ENCODE measurements around the gene MED10. TPM values are rescaled to one million over a fixed set of nuclear protein-coding genes. Genes with fewer than 3 reads are reported as not detected.

The MED10 gene
- total and polyA plus RNA-seq, 2 donors (not counting 3 experiments of a cell fraction or from before 2014, with no cell fraction given) = 55.6 to 56.3 TPM

DNA sequence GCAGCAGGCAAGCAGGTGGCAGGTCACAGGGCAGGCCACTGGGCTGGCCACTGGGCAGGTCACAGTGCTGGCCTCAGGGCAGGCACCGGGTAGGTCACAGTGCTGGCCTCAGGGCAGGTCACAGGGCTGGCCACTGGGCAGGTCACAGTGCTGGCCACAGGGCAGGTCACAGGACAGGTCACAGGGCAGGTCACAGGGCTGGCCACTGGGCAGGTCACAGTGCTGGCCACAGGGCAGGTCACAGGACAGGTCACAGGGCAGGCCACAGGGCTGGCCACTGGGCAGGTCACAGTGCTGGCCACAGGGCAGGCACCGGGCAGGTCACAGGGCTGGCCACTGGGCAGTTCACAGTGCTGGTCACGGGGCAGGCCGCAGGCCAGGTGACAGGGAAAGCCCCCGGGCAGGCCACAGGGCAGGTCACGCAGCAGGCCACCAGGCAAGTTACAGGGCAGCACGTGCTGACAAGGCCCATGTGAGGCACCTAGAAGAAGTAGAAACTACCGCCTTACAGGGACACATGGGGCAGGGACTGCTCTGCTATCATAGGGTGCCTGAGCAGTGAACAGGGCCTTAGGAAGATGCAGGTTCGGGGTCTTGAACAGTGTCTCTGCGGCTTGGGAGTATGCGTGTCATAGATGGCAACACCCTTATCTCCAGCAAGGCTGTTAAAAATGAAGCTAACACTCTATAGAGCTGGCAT lies 18.6 kb upstream of the MED10 start:
- ChIA-PET CTCF (no interaction called here), POLR2A (no interaction called here)
- H4K20me1 ChIP-seq (replicated peaks; ENCODE audit: control insufficient read depth, extremely low read depth, insufficient read depth, low read length) = no peaks in the 10 kb centered on the region
- peaks cover 2% of the 10 kb centered on the region in 2 experiments for H3K27me3 ChIP-seq (ENCODE audit: control insufficient read depth in 2 of 2, insufficient read depth in 2 of 2, low read length in 2 of 2)
- H3K79me2 ChIP-seq (ENCODE audit: control insufficient read depth, insufficient read depth, low read length) = no peaks in the 10 kb centered on the region
- no TSS peak for BruUV-seq (replicated peaks)
- dilution Hi-C loops (cut with MboI; ENCODE audit: extremely low pct_ligation_motif_present, low sequenced_read_pairs) = no loop called here
- no peak overlapping the region for H3K27ac ChIP-seq (ENCODE audit: insufficient read depth, low read depth, low read length)
- FAIRE-seq (no peak), DNase-seq (ENCODE audit: low read depth, low spot score) (no peak)
- H3K9ac ChIP-seq (replicated peaks; ENCODE audit: extremely low read depth, insufficient read depth, low read length) = no peak overlapping the region
- H3K9me1 ChIP-seq (replicated peaks; ENCODE audit: control insufficient read depth, extremely low read depth, insufficient read depth, low read length) = no peaks in the 10 kb centered on the region
- intact Hi-C loops (cut with micrococcal nuclease) = no loop called here
- H3K9me3 ChIP-seq (replicated peaks; ENCODE audit: control insufficient read depth, insufficient read depth, low read length) = no peaks in the 10 kb centered on the region
- no peak overlapping the region for H2AFZ ChIP-seq (ENCODE audit: low read depth, low read length)
- H3K4me1 ChIP-seq (ENCODE audit: control insufficient read depth, extremely low read depth, insufficient read depth, low read length) = no peaks in the 10 kb centered on the region
- H3K4me3 ChIP-seq (replicated peaks in 1 of 3; ENCODE audit: insufficient read depth in 1 of 3, low read depth in 1 of 3, low read length in 3 of 3) = no peak overlapping the region
- no peak overlapping the region for H3K4me2 ChIP-seq (ENCODE audit: insufficient read depth, low read length)
- no peak for TF ChIP-seq GATA2 (IDR thresholded peaks at IDR 0.05; ENCODE audit: insufficient read depth, insufficient read length, low read depth, low read length)
- TF ChIP-seq POLR2AphosphoS5 (IDR thresholded peaks at IDR 0.05; ENCODE audit: insufficient read depth, low read depth, low read length) = no peak
- TF ChIP-seq, protein P1, sequence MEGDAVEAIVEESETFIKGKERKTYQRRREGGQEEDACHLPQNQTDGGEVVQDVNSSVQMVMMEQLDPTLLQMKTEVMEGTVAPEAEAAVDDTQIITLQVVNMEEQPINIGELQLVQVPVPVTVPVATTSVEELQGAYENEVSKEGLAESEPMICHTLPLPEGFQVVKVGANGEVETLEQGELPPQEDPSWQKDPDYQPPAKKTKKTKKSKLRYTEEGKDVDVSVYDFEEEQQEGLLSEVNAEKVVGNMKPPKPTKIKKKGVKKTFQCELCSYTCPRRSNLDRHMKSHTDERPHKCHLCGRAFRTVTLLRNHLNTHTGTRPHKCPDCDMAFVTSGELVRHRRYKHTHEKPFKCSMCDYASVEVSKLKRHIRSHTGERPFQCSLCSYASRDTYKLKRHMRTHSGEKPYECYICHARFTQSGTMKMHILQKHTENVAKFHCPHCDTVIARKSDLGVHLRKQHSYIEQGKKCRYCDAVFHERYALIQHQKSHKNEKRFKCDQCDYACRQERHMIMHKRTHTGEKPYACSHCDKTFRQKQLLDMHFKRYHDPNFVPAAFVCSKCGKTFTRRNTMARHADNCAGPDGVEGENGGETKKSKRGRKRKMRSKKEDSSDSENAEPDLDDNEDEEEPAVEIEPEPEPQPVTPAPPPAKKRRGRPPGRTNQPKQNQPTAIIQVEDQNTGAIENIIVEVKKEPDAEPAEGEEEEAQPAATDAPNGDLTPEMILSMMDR (IDR thresholded peaks at IDR 0.05; ENCODE audit: extremely low read depth in 1 of 2, insufficient read depth in 1 of 2, low read depth in 1 of 2, low read length in 2 of 2) = no peak
- no peaks in the 10 kb centered on the region for H3K36me3 ChIP-seq (ENCODE audit: control insufficient read depth in 2 of 2, extremely low read depth in 1 of 2, insufficient read depth in 2 of 2, low read length in 2 of 2)

DNA sequence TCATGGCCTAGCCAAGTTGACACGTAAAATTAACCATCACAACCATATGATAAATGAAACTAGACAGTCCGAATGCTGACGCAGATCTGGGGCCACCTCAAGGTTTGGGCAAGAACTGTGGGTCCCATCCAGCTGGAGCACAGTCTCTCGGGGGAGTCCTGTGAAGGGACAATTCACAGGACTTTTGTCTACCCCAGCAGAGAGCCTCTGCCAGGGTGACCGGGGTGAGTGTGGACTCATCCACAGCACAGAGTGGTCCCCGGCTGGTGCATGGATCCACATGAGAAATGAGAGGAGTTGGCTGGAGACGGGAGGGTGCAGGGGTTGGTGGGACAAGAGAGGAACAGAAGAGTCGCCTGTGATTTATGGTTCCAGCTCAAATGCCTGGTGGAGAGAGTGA lies 17.7 kb upstream of the MED10 start:
- no peak overlapping the region for H3K4me2 ChIP-seq (ENCODE audit: insufficient read depth, low read length)
- no peaks in the 10 kb centered on the region for H3K9me3 ChIP-seq (replicated peaks; ENCODE audit: control insufficient read depth, insufficient read depth, low read length)
- ChIA-PET POLR2A (no interaction called here), CTCF (no interaction called here)
- peaks cover 2% of the 10 kb centered on the region in 2 experiments for H3K27me3 ChIP-seq (ENCODE audit: control insufficient read depth in 2 of 2, insufficient read depth in 2 of 2, low read length in 2 of 2)
- no peak overlapping the region for H3K4me3 ChIP-seq (replicated peaks in 1 of 3; ENCODE audit: insufficient read depth in 1 of 3, low read depth in 1 of 3, low read length in 3 of 3)
- FAIRE-seq (no peak), DNase-seq (ENCODE audit: low read depth, low spot score) (no peak)
- TF ChIP-seq POLR2AphosphoS5 (IDR thresholded peaks at IDR 0.05; ENCODE audit: insufficient read depth, low read depth, low read length) (no peak), GATA2 (IDR thresholded peaks at IDR 0.05; ENCODE audit: insufficient read depth, insufficient read length, low read depth, low read length) (no peak), EZH2 (IDR thresholded peaks at IDR 0.05; ENCODE audit: borderline replicate concordance, low read depth, low read length, severe bottlenecking) (no peak), JUN (IDR thresholded peaks at IDR 0.05; ENCODE audit: borderline replicate concordance, insufficient read depth, insufficient read length, low read depth) (no peak), POLR2A (IDR thresholded peaks at IDR 0.05; ENCODE audit: low read depth, low read length) (no peak), MYC (IDR thresholded peaks at IDR 0.05; ENCODE audit: low read depth, low read length) (no peak), FOS (IDR thresholded peaks at IDR 0.05; ENCODE audit: borderline replicate concordance, insufficient read depth, low read length) (no peak)
- TF ChIP-seq, protein P2, sequence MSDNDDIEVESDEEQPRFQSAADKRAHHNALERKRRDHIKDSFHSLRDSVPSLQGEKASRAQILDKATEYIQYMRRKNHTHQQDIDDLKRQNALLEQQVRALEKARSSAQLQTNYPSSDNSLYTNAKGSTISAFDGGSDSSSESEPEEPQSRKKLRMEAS (IDR thresholded peaks at IDR 0.05; ENCODE audit: insufficient read depth, insufficient read length) = no peak
- TF ChIP-seq, protein P1 (IDR thresholded peaks at IDR 0.05; ENCODE audit: extremely low read depth in 1 of 2, insufficient read depth in 1 of 2, low read depth in 1 of 2, low read length in 2 of 2) = no peak
- H3K36me3 ChIP-seq (ENCODE audit: control insufficient read depth in 2 of 2, extremely low read depth in 1 of 2, insufficient read depth in 2 of 2, low read length in 2 of 2) = no peaks in the 10 kb centered on the region
- dilution Hi-C loops (cut with MboI; ENCODE audit: extremely low pct_ligation_motif_present, low sequenced_read_pairs) (no loop called here), intact Hi-C loops (cut with micrococcal nuclease) (no loop called here)
- no peak overlapping the region for H3K9ac ChIP-seq (replicated peaks; ENCODE audit: extremely low read depth, insufficient read depth, low read length)
- no peaks in the 10 kb centered on the region for H3K4me1 ChIP-seq (ENCODE audit: control insufficient read depth, extremely low read depth, insufficient read depth, low read length)
- no peak overlapping the region for H2AFZ ChIP-seq (ENCODE audit: low read depth, low read length)
- H3K9me1 ChIP-seq (replicated peaks; ENCODE audit: control insufficient read depth, extremely low read depth, insufficient read depth, low read length) = no peaks in the 10 kb centered on the region
- no peaks in the 10 kb centered on the region for H4K20me1 ChIP-seq (replicated peaks; ENCODE audit: control insufficient read depth, extremely low read depth, insufficient read depth, low read length)
- H3K79me2 ChIP-seq (ENCODE audit: control insufficient read depth, insufficient read depth, low read length) = no peaks in the 10 kb centered on the region
- no peak overlapping the region for H3K27ac ChIP-seq (ENCODE audit: insufficient read depth, low read depth, low read length)
- BruUV-seq (replicated peaks) = no TSS peak

Data from endothelial cell of umbilical vein (primary cell).